GM11168 (cell line): ENCODE data around the gene TRAF1.

ENCODE experiments used
- in situ Hi-C: fragments of 300-500 bp; cut with MboI; formaldehyde crosslinking; loops from one replicate; pipeline ENCODE4 v1.12.0; 2022; ENCODE audit warnings: low sequenced_read_pairs; ENCODE audit not compliant: unreplicated experiment

The TRAF1 gene

DNA sequence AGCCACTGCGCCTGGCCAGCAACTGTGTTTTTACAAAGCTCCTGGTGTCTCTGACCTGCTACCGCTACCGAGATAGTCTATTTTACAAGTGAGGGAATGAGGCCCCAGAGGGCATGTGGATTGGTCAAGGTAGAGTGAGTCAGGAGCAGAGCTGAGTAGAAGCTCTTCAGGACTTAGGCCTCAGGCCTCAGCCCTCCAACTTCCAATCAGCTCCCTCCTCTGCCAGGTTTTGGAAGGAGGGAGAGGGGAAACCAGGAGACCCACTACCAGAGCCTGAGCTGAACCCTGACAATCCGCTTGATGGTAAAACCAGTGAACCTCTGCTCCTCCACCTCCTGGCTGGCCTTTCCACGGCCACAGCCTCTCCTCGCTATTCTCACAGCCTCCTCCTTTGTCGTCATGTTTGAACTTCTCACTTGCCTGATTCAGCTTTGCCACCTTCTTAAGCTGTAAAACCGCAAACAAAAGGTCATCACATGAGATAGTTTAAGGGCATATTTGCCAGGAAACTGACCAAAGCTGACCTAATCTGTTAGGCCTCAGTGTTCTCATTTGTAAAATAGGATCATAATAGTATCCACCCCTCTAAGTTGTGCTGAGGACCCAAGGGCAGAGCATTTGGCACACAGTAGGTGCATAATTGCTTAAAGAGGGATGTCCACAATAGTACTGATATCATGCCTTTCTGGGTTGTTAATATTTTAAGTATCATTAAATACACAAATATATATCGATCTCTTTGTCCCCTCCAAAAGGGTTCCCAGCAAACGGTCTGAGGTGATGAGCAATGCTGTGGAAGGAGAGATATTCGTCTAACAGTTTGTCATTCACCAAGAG is 1.7 kb downstream of the TRAF1 start:
- in situ Hi-C loops, result no loop called here

DNA sequence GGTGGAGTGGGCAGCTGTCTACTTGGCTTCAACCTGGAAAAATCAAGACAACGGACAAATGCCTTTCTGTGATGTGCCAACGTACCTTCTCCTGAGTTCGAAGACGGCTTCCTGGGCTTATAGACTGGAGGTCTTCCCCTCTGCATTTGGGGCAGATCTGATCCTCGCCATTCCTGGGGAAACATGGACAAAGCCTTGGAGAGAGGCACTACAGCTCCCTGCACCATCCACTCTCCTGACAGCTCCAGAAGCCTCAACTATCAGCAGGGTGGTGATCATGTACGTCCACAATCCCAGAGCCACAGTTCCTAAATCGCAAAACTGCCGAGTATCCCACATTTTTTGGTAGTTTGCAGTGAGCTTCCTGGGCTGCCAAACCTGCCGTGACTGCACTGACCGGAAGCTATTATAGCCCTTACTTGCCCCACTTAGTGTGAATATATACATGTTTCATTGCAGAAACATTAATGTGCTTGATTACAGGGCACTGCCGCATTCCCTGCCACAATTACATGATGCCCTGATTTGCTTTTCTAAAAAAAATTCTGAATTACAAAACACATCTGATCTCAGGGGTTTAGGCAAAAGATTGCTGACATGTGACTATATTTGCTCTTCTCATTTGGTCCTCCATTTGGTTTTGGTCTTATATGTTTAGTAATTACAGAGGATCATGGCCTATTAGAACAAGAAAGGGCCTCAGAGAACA is 2.8 kb downstream of the TRAF1 start:
- in situ Hi-C loops, result no loop called here

DNA sequence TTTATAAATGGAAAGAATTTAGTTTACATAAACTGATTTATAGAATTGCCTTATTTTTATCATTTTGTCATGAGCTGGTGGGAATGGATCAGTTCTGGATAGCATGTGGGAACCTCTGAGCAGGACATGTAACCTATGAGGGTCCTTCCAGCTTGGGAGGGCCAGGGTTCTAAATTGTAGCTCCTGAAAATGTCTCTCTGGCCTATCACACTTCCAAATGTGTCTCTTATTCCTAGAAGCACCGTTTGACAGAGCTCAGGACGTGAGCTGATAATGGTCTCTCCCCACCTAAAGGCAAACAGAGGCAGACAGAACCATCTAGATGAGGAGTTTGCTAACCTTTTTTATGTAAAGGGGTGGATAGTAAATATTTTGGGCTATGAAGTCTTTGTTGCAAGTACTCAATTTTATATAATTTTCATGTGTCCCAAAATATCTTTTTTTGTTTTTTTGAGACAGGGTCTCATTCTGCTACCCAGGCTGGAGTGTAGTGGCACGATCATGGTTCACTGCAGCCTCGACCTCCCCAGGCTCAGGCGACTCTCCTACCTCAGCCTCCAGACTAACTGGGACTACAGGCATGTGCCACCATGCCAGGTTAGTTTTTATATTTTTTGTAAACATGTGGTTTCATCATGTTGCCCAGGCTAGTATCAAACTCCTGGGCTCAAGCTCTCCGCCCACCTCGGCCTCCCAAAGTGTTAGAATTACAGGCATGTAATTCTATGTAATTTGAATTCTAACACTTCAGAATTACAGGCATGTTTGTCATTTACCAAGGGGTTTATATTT is 4.0 kb downstream of the TRAF1 start:
- in situ Hi-C loops, result no loop called here

- in situ Hi-C loops, result no loop called here
These were observed 4.9 kb downstream of the TRAF1 start for GRCh38 chr9:120921661-120922181.

GRCh38 chr9:120920806-120921178 is 5.8 kb downstream of the TRAF1 start:
- in situ Hi-C loops, result no loop called here

GRCh38 chr9:120919843-120920805 is 6.5 kb downstream of the TRAF1 start:
- in situ Hi-C loops, result no loop called here

DNA sequence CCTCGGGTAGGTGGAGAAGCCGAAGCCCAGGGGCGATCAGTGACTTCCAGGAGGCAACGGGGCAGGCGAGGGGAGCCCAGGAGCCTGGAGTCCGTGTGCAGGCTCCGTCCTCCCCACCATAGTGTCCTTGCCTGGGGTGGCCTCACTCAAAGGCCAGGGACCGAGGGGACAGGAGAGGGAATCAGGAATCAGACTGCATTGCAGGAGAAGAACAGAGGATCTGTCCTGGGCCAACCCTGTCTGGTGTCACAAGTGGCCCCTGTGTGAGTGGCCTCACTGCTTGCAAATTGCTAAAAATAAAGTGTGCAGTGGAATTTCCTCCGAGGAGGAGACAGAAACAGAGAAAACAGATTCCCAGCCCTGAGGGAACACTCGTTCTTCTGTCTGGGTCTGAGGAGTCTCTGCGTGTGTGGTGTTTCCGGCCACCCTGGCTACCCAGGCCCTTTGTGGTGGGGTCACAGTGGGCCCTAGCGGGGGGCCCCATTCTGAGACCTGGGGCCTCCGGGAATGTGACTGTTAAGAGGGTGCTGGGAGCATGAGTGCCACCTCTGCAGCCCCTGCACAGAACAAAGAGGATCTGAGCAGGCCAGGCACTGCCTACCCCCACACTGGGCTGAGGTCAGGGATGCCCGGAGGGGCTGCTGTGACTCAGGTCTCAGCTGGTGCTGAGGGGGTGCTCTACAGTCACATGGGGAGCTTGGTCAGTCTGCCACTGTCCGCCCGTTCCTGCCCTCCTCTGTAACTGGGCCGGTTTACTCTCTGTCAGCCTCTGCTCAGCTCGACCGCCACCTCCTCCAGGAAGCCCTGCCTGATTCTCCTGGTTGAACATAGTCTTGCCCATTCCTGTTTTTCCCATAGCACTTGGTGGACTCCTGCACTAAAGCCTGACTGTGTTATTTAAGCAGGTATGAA is 7.4 kb downstream of the TRAF1 start:
- in situ Hi-C loops, result no loop called here

GRCh38 chr9:120917929-120918762 is 8.4 kb downstream of the TRAF1 start:
- in situ Hi-C loops, result no loop called here

DNA sequence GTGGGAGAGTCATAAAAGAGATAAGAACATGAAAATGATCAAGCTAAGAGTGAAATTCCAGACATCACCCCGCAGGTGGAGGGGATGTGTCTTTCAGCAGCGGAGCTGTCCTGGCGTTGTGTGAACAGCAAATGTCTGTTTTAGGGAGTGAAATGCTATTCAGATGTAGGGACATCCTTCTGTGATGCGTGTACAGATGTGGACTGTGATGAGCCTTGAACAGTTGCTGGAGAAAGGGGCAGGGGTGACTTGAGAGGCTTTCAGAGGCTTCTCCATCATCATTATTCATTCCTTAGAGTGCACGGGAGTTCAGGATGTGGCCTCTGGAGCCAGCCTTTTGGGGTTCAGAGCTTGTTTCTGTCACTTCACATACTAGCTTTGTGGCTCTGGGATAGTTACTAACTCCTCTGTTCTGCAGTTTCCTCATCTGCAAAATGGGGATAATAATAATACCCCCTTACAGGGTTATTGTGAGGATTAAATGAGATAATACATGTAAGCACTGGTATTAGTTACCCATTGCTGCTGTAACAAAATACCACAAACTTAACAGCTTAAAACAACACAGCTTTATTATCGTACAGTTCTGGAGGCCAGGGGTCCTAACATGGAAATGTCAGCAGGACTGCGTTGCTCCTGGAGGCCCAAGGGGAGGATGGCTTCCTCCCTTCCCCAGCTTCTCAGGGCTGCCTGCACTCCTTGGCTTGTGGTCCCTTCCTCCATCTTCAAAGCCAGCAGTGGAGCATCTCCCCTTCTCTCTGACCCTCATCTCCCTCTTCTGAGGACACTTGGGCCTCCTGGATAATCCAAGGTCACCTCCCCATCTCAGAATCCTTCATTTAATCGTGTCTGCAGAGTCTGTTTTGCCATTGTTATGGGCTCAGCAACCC is 9.4 kb downstream of the TRAF1 start:
- in situ Hi-C loops, result no loop called here

DNA sequence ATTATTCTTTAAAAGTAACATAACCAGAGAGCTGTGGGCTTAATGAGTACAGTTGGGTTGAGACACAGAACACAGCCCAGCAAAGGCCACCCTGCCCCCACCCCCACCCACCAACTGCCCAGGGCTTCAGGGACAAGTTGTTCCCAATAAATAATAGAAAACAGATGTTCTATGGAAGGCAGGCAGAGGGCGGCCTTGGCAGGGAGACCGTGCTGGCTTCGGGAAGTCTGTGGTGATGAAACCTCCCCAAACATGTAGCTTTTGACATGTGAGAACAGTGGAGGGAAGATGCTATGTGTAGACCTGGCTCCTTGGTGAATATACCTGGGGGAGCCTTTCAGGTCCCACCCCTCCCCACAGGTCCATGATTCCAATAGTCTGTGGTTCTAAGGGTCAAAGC is 10.0 kb downstream of the TRAF1 start:
- in situ Hi-C loops, result no loop called here

DNA sequence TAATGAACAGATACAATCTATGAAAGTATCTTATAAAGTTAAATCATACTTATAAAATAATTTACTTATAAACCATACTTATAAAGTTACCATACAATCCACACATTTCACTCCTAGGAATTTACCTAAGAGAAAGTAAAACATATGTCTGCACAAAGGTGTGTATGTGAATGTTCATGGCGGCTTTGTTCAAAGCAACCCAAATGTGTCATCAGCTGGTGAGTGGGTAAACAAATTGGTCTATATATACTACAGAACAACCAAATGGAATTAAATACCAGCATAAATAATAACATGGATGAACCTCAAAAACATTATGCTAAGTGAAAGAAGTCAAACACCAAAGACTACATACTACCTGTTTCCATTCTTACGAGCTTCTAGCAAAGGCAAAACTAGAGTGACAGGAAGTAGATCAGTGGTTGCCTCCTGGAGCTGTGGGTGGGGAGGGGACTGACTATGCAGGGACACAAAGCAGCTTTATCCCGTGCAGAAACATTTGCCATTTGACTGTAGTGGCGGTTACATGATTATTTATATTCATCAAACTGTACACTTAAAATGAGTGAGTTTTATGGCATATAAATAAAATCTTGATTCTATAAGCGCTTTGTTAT is 10.6 kb downstream of the TRAF1 start:
- in situ Hi-C loops, result no loop called here

DNA sequence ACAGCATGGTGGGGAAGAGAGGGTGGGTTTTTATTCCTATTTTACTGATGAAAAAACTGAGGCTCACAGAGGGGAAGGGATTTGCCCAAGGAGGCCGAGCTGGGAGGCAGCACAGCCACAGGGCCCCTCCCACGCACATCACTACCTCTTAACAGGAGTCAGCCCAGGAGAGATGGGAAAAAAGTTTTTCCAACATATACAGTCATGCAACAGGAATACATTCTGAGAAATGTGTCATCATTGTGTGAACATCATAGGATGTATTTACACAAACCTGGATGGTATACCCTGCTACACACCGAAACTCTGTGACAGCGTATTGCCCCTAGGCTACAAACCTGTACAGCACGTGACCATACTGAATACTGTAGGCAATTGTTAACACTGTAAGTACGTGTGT is 11.6 kb downstream of the TRAF1 start:
- in situ Hi-C loops, result no loop called here

DNA sequence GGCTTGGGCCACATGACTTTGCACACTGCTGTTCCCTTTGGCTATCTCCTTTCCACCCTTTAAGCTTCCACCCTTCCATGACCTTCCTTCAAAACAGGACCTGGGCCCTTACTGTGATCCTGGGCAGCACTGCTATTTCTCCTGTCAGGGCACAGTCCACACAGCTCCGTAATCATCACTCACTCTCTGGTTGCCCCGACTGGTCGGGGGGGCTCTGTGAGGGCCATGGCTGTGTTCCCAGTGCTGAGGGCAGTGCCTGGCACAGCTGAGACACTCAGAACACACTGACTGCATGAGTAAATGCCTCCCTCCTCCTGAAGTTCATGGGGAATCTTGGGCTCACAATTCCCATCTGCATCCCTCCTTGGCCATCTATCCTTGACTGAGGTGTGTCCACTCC is 12.2 kb downstream of the TRAF1 start:
- in situ Hi-C loops, result no loop called here

GRCh38 chr9:120913647-120914264 is 12.8 kb downstream of the TRAF1 start:
- in situ Hi-C loops, result no loop called here

DNA sequence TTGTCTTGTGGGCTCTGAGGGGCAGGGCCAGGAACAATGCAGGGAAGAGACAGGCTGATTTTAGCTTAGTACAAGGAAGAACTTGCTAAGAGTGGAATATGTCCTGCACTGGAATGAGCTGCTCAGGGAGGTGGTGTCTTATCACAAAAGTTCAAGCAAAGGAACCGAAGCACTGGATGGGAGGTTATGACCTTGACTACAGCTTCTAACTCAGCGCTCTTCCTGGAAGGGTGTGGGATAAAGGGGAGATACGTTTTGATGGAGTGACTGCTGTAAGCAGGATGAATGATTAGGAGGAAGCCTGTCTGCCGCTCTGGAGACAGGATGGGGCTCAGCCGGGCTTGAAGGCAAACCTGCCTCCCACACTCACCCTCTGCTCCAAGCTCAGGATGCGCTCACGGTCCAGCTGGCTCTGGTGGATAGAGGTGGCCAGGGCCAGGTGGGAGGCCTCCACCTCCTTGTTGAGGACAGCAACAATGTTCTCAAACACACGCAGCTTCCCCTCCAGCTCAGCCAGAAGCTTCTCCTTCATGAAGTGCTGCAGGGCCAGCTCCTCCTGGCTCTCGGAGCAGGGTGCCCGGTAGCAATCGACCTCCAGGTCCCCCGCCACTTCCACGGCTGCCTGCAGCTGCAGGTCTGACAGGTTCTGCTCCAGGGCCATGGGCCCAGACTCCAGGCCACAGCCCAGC is 13.5 kb downstream of the TRAF1 start:
- in situ Hi-C loops, result no loop called here
